Stimulated activated CD8-positive, alpha-beta memory T cell treated with anti-CD3 and anti-CD28 coated beads, Interleukin-7, amount 100 ng/mL, for 24 hours (primary cell): ENCODE data around the gene ZNF429.
"Not testable (repeated sequence)": the region's sequence is repeated elsewhere in the genome, so short reads cannot be mapped to it uniquely, and the experiment has no call there.

Experiments
- DNase-seq: peaks from one replicate; pipeline ENCODE4 v3.0.0-alpha.2; 2020; ENCODE audit warnings: low read depth

ZNF429 gene

GRCh38 chr19:21593008-21593481 is 87.6 kb downstream of the ZNF429 start:
- DNase-seq = no peak

- DNase-seq = no peak
Measured at GRCh38 chr19:21593502-21593901, 88.1 kb downstream of the ZNF429 start.

- no peak for DNase-seq
Measured at GRCh38 chr19:21593934-21594820, 88.8 kb downstream of the ZNF429 start.

GRCh38 chr19:21595185-21595584 is 89.8 kb downstream of the ZNF429 start:
- DNase-seq = no peak

GRCh38 chr19:21602082-21602658 is 96.8 kb downstream of the ZNF429 start:
- no peak for DNase-seq

GRCh38 chr19:21602659-21603430 is 97.4 kb downstream of the ZNF429 start:
- not testable (repeated sequence) for DNase-seq

- DNase-seq = no peak
Measured at GRCh38 chr19:21603431-21604231, 98.2 kb downstream of the ZNF429 start.

GRCh38 chr19:21604351-21604926 is 99.0 kb downstream of the ZNF429 start:
- DNase-seq = no peak
